ENCODE data around the gene SLC6A3. TPM values are rescaled to one million over a fixed set of nuclear protein-coding genes. Genes with fewer than 3 reads are reported as not detected.

Gene SLC6A3
- total and polyA plus RNA-seq, 7 donors, result under 0.01 to 0.01 TPM; not detected in 5

DNA sequence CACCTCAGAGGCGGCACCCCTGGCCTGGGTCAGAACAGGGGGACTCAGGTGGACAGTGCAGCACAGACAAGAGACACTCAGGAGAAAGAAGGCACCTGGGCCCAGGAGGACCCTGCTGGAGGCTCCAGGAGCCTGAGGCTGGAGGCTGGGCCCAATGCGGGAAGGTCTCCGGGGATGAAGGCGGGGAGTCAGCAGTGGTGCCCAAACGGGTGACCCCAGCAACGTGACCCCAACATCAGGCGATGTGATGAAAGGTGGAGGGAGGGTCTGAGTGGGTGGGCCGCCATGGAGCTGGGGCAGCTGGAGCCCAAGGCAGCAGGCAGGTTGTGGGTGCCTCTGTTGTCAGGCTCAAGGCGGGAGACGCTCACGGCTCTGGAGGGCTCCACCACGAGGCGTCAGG lies 41.0 kb upstream of the SLC6A3 start:
- Histone ChIP-seq H3K27me3 (ENCODE audit: insufficient read depth in 3 of 3, low read length in 2 of 3) (no peaks in the 10 kb centered on the region), H3K9me3 (no peaks in the 10 kb centered on the region), H3K4me1 (no peaks in the 10 kb centered on the region), H3K36me3 (ENCODE audit: insufficient read depth in 1 of 2, low read depth in 1 of 2) (peaks cover 0 to 23% of the 10 kb centered on the region in 2 donors), H3K4me3 (no peak overlapping the region), H3K27ac (no peak overlapping the region)
- WGBS, 3 donors, result 92 to 96% (median 93%) methylated on average over 12 to 13 of the region's 13 CpGs
- intact Hi-C loops (cut with DNase I), result loop anchor here in 1 of 2 donors (10.0 kb wide), 1 partner anchor 119 kb away; no protein-coding TSS in a partner anchor
- ATAC-seq (no peak), DNase-seq (no peak)
- no peak for TF ChIP-seq CTCF (IDR thresholded peaks at IDR 0.05)

DNA sequence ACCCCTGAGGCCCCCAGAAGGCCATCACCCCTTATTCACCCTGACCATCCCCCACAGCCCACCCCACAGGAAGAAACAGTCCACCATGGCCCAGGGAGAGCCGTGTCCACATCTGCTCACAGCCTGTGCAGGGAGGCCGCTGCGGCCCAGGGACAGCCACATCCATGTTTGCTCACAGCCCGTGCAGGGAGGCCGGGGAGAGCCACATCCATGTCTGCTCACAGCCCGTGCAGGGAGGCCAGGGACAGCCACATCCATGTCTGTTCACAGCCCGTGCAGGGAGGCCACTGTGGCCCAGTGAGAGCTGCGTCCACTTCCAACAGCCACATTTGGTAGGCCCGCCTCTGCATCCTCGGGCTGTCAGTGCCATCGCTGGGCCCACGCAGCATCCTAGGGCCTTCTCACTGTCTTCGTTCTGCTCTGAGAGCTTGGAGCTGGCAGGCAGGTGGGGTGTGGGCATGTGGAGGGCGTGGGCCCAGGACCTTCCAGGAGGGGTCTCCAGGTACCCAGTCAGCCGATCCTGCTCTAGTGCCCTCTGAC lies 40.4 kb upstream of the SLC6A3 start:
- H3K36me3 ChIP-seq (ENCODE audit: insufficient read depth in 1 of 2, low read depth in 1 of 2), result peaks cover 0 to 19% of the 10 kb centered on the region in 2 donors
- no peak overlapping the region for H3K27ac ChIP-seq
- no peaks in the 10 kb centered on the region for H3K27me3 ChIP-seq (ENCODE audit: insufficient read depth in 3 of 3, low read length in 2 of 3)
- no peak for TF ChIP-seq CTCF (IDR thresholded peaks at IDR 0.05)
- ATAC-seq (no peak), DNase-seq (no peak)
- 90 to 92% (median 91%) methylated on average over 14 to 15 of the region's 15 CpGs for WGBS, 3 donors
- intact Hi-C loops (cut with DNase I), result loop anchor here in 1 of 2 donors (10.0 kb wide), 1 partner anchor 119 kb away; no protein-coding TSS in a partner anchor
- H3K4me3 ChIP-seq, result no peak overlapping the region
- H3K4me1 ChIP-seq, result no peaks in the 10 kb centered on the region
- no peaks in the 10 kb centered on the region for H3K9me3 ChIP-seq

DNA sequence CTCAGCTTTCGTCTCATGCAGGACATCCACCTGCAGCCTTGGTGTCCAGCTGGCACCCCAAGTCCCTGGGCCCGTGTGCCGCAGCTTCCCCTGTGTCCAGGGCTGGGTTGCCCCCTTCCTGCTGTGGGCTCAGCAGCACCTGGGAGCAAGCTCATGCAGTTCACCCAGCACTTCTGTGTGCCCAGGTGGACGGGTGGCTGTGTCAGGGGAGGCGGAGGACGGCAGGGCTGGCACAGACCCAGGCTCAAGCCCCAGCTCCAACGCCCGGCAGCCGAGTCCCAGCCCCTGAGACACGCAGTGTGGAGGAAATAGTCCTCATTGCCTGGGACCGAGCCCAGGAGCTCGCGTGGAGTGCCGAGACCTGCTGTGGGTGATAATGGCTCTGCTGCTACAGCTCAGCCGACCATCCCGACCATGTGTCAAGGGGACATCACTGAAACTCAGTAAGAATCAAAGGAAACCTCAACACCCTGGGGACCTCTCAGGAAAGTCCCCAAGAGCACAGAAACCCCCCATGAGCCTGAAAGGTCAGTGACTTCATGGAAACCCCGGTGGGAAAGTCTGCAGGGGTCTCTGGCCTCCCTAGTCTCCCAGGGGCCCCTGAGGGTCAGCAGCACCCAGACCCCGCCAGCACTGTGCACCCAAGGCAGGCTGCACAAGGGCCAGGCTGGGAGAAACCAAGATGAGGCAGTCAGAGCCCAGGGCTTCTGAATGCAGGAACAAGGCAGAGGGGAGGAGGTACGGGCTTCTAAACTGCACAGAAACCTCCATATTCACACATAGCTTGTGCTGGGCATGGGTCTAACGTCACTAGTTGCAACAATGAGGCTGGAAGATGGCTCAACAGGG lies 39.7 kb upstream of the SLC6A3 start:
- DNase-seq, result no peak
- Histone ChIP-seq H3K9me3 (no peaks in the 10 kb centered on the region), H3K27ac (no peak overlapping the region), H3K4me1 (no peaks in the 10 kb centered on the region), H3K4me3 (no peak overlapping the region), H3K27me3 (ENCODE audit: insufficient read depth in 3 of 3, low read length in 2 of 3) (no peaks in the 10 kb centered on the region), H3K36me3 (ENCODE audit: insufficient read depth in 1 of 2, low read depth in 1 of 2) (peaks cover 0 to 19% of the 10 kb centered on the region in 2 donors)
- 79 to 92% (median 83%) methylated on average over 20 of the region's 20 CpGs for WGBS, 3 donors
- no peak for TF ChIP-seq CTCF (IDR thresholded peaks at IDR 0.05)
- ATAC-seq, result no peak
- intact Hi-C loops (cut with DNase I), result loop anchor here in 1 of 2 donors (10.0 kb wide), 1 partner anchor 120 kb away; no protein-coding TSS in a partner anchor

DNA sequence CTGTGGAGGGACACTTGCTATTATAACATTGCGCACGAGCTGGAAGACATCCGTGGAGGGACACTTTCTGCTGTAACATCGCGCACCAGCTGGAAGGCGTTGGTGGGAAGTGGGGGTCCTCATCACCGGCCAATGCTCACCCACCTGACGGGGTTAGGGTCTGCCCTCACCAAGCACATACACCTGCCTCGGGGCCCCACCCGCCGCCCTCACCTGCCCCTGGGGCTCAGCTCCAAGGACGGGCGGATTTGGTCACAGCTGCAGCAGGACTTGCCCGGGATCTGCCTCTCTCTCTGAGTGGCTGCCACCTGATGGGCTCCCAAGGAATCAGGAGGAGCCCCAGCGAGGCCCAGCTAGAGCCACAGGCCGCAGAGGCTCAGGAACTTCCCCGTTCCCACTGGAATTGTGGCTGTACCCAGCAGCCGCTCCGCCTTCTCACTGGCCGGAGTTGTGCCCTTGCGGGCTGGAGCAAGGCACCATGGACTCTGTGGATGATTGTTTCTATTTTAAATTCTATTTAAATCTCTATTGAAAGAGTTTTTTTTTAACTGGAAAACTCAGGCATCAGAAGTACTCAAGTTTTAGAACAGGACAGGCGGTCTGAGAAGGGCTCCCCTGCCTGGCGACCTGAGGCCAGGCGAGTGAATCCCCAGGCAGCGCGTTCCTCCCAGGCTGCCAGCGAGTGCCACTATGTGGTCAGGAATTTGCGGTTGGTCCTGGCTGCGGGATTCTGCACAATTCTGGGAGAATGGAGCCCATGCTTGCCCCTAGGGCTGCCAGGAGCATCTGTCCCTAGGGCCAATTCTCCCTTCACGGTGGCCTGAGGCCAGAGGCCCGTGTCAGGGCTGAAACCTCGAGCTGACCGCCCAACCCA lies 38.9 kb upstream of the SLC6A3 start:
- Histone ChIP-seq H3K27me3 (ENCODE audit: insufficient read depth in 3 of 3, low read length in 2 of 3) (no peaks in the 10 kb centered on the region), H3K36me3 (ENCODE audit: insufficient read depth in 1 of 2, low read depth in 1 of 2) (peaks cover 0 to 13% of the 10 kb centered on the region in 2 donors), H3K4me3 (no peak overlapping the region), H3K27ac (no peak overlapping the region), H3K4me1 (no peaks in the 10 kb centered on the region), H3K9me3 (no peaks in the 10 kb centered on the region)
- no peak for TF ChIP-seq CTCF (IDR thresholded peaks at IDR 0.05)
- intact Hi-C loops (cut with DNase I), result loop anchor here in 1 of 2 donors (10.0 kb wide), 1 partner anchor 121 kb away; no protein-coding TSS in a partner anchor
- DNase-seq (no peak), ATAC-seq (no peak)
- 89 to 91% (median 91%) methylated on average over 33 of the region's 33 CpGs for WGBS, 3 donors
